Measurements from ENCODE around the gene FBXL7.

The FBXL7 gene

DNA sequence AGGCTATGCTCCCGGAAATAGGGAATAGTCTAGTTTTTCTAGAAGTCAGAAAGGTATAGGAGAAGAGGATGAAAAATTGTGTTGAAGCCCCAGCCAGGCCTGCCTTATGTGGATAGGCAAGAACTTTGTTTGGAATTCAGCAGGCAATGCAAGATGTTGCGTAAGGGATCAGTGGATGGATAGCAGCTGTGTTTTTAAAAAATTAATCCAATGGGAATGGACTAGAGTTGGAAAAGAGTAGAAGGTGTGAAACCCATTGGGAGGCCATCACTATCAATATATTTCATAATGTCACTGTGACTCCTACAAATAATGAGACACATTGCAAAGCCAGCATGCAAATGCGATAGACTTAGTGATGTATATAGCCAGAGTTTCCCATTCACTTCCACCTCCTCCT lies 397.7 kb downstream of the FBXL7 start:
- Histone ChIP-seq H4K20me1 (no peaks in the 10 kb centered on the region), H3K4me1 (peaks cover 0 to 11% (median 9%) of the 10 kb centered on the region in 10 experiments; a peak in 13 of 20 replicates), H3K4me3 (no peak overlapping the region), H3K9ac (no peak overlapping the region), H3K36me3 (no peaks in the 10 kb centered on the region), H3K27ac (no peak overlapping the region), H3K27me3 (no peaks in the 10 kb centered on the region), H3K4me2 (no peak overlapping the region), H3K9me3 (replicated peaks in 1 of 11) (no peaks in the 10 kb centered on the region)
- peak in 1 of 11 experiments; percentile 24; a peak in 1 of 22 replicates for TF ChIP-seq Cebpa-rat (IDR thresholded peaks at IDR 0.05)

DNA sequence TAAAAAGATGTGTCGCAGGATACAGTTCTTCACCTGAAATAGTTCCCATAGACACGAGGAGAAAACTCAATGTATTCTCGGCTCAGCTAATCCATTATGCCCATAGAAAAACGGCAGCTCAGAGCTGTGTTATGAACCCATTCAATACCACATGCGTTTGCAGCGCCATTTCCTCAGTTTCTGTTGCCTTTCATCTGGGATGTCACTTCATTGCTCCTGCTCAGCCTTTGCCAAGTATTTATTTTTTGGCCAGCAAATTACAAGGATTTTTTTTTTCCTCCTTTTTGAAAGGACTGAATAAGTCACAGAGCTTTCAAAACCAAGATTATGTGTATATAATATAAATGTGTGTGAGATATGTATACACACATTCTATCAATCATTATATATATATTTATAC lies 398.7 kb downstream of the FBXL7 start:
- no peaks in the 10 kb centered on the region for H3K9me3 ChIP-seq (replicated peaks in 1 of 11)
- H3K9ac ChIP-seq: no peak overlapping the region
- peaks cover 0 to 11% (median 9%) of the 10 kb centered on the region in 10 experiments; a peak in 13 of 20 replicates for H3K4me1 ChIP-seq
- no peak overlapping the region for H3K27ac ChIP-seq
- no peaks in the 10 kb centered on the region for H3K27me3 ChIP-seq
- H3K4me2 ChIP-seq: no peak overlapping the region
- H4K20me1 ChIP-seq: no peaks in the 10 kb centered on the region
- no peak overlapping the region for H3K4me3 ChIP-seq
- TF ChIP-seq Cebpa-rat (IDR thresholded peaks at IDR 0.05): no peak
- H3K36me3 ChIP-seq: no peaks in the 10 kb centered on the region

DNA sequence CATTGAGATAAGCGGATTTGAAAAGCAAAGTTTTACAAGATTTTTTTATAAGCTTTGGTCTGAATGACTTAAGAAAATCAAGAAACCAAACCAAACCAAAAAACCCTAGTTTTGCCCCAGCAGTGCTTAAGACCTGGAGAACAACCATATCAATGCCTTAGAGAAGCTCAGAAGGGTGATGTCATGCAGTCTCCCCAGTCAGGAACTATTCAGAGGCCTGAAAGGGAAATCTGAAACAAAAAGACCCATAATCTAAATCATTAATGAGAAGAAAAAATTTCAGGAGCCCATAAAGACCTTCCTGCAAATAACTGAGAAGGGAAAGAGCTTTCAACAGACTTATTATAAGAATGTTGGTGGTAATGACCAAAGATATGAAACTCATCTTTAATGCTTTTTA lies 399.5 kb downstream of the FBXL7 start:
- no peaks in the 10 kb centered on the region for H3K27me3 ChIP-seq
- no peak overlapping the region for H3K4me2 ChIP-seq
- H4K20me1 ChIP-seq: no peaks in the 10 kb centered on the region
- H3K9me3 ChIP-seq (replicated peaks in 1 of 11): no peaks in the 10 kb centered on the region
- no peak overlapping the region for H3K27ac ChIP-seq
- H3K4me3 ChIP-seq: no peak overlapping the region
- H3K36me3 ChIP-seq: no peaks in the 10 kb centered on the region
- peaks cover 0 to 11% (median 9%) of the 10 kb centered on the region in 10 experiments; a peak in 13 of 20 replicates for H3K4me1 ChIP-seq
- H3K9ac ChIP-seq: no peak overlapping the region
- TF ChIP-seq Cebpa-rat (IDR thresholded peaks at IDR 0.05): no peak

DNA sequence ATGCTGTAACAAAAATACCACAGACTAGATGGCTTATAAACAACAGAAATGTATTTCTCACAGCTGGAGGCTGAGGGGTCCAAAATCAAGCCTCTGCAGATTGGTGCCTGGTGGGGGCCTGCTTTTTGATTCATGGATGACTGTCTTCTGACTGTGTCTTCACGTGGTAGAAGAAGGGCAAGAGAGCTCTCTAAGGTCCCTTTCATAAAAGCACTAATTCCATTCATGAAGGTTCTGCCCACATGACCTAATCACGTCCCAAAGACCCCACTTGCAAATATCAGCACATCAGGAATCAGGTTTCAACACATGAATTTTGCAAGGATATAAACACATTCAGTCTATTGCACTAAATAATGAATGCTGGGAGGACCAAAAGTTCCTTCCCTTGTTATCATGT lies 401.2 kb downstream of the FBXL7 start:
- no peak overlapping the region for H3K27ac ChIP-seq
- no peak for TF ChIP-seq Cebpa-rat (IDR thresholded peaks at IDR 0.05)
- H3K27me3 ChIP-seq: no peaks in the 10 kb centered on the region
- H3K4me1 ChIP-seq: peaks cover 0 to 11% (median 9%) of the 10 kb centered on the region in 10 experiments; a peak in 15 of 20 replicates
- H3K9me3 ChIP-seq (replicated peaks in 1 of 11): no peaks in the 10 kb centered on the region
- no peak overlapping the region for H3K9ac ChIP-seq
- H3K4me2 ChIP-seq: no peak overlapping the region
- no peaks in the 10 kb centered on the region for H4K20me1 ChIP-seq
- H3K4me3 ChIP-seq: no peak overlapping the region
- H3K36me3 ChIP-seq: no peaks in the 10 kb centered on the region

DNA sequence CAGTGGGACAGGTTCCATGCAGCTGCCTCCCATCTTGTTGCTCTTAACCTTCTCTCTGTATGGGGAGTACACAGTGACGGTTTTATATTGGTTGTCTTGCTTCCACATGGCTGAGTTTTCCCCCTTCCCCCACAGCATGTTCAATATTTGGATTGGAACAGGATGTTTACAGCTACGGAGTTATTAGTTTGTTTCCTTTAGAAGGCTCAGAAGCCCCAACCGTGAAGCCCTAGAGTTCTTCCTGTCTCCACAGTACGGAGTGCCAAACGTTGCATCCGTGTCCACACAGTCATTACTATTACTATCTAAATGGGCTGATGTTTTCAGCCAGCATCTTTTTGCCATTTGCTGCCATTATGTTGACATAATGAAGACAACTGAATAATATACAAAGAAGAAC lies 402.1 kb downstream of the FBXL7 start:
- H3K9ac ChIP-seq: no peak overlapping the region
- H3K27ac ChIP-seq: no peak overlapping the region
- no peaks in the 10 kb centered on the region for H4K20me1 ChIP-seq
- H3K27me3 ChIP-seq: no peaks in the 10 kb centered on the region
- H3K9me3 ChIP-seq (replicated peaks in 1 of 11): no peaks in the 10 kb centered on the region
- H3K4me2 ChIP-seq: peak overlapping the region in 10 of 11 experiments; percentile 8 to 51 (median 30); a peak in 16 of 22 replicates
- H3K36me3 ChIP-seq: no peaks in the 10 kb centered on the region
- H3K4me1 ChIP-seq: peaks cover 0 to 11% (median 9%) of the 10 kb centered on the region in 10 experiments; a peak in 15 of 20 replicates
- no peak overlapping the region for H3K4me3 ChIP-seq
- no peak for TF ChIP-seq Cebpa-rat (IDR thresholded peaks at IDR 0.05)

DNA sequence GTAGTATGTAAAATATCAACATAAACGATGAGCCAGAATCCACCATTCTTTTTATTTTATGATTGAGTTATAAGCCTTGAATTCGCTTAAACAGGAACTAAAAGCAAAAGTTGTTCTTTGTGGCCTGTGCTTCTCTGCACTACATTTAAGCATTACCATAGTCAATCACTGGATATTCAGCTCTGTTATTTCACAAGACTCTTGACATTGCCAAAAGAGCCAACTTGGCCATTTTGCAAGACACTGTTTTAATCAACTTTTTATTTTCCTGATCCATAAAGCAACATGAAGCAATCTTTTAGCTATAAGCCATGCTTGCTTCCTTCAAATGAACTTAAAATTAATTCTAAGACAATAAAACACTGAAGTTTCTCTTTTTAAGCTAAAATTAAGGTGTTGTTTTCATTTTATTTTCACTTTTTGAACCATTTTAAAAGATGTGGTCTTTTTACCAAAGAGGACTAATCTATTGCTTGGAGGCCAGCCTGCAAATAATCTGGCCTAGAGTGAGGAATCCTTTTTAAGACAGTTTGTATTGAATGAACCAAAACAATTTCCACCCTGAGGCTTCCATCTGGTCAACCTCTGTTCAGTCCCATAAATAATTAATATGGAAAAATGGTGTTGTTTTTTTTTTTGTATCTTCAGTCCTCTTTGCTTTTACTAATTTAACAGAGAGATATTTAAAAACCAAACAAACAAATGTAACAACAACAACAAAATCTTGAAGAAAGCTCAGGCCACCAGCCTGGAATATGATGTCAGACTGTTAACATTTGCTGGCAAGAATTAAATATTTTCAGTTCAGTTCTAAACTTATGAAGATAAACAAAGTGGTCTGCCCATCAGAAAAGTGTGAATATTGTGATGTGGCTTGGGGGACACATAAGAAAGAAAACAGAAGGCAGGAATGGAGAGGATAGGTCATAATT lies 405.2 kb downstream of the FBXL7 start:
- H3K4me1 ChIP-seq: peaks cover 0 to 11% (median 9%) of the 10 kb centered on the region in 10 experiments; a peak in 15 of 20 replicates
- no peaks in the 10 kb centered on the region for H3K27me3 ChIP-seq
- H3K27ac ChIP-seq: no peak overlapping the region; a peak in 1 of 22 replicates
- H3K9me3 ChIP-seq (replicated peaks in 1 of 11): no peaks in the 10 kb centered on the region
- no peak overlapping the region for H3K4me3 ChIP-seq
- H4K20me1 ChIP-seq: no peaks in the 10 kb centered on the region
- no peak overlapping the region for H3K4me2 ChIP-seq
- H3K36me3 ChIP-seq: no peaks in the 10 kb centered on the region
- no peak overlapping the region for H3K9ac ChIP-seq
- TF ChIP-seq Cebpa-rat (IDR thresholded peaks at IDR 0.05): no peak

DNA sequence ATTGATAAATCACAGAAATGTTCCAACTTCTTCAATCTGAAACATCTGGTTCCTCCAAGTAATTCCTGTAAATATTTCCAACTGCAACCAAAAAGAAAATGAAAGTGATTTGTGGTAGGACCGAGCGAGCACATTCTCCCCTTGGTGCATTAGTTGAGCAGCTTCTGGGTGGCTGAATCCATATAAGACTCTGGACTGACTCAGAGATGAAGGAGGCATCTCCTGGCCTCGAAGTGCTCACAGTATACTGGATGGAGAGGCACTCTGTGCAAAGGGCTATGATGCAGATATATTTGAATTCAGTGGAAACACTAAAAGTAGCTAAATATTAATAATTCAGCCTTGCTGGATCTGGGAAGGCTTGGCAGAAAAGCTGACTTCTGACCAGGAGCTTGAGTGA lies 414.7 kb downstream of the FBXL7 start:
- TF ChIP-seq Cebpa-rat (IDR thresholded peaks at IDR 0.05): no peak
- H3K36me3 ChIP-seq: no peaks in the 10 kb centered on the region
- H3K4me2 ChIP-seq: no peak overlapping the region
- no peaks in the 10 kb centered on the region for H3K4me1 ChIP-seq
- H3K27ac ChIP-seq: no peak overlapping the region
- H3K9me3 ChIP-seq (replicated peaks in 1 of 11): peaks cover 0 to 4% (median 0%) of the 10 kb centered on the region in 11 experiments; a peak in 1 of 22 replicates
- no peak overlapping the region for H3K9ac ChIP-seq
- no peaks in the 10 kb centered on the region for H3K27me3 ChIP-seq
- no peak overlapping the region for H3K4me3 ChIP-seq
- no peaks in the 10 kb centered on the region for H4K20me1 ChIP-seq

DNA sequence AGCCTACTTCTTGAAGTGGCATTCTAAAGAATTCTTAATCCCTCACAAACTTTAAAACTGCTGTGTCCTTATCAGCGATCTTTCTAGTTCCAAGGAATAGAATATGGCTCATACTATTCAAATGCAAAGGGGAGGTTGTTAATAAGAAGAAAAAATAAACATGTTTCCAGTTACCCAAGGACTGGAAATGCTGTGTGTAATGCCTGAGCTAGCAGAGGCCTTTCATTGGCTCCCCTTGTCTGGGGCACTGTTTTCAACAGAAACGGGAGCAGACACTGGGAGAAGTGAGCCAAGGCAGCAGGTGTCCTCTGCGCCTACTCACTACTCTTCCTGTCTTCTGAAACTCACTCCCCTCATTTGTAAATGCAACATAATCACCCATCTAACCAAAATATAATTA lies 426.6 kb downstream of the FBXL7 start:
- Histone ChIP-seq H3K27ac (no peak overlapping the region), H3K4me2 (no peak overlapping the region), H3K36me3 (no peaks in the 10 kb centered on the region), H3K4me1 (no peaks in the 10 kb centered on the region), H3K27me3 (no peaks in the 10 kb centered on the region), H4K20me1 (no peaks in the 10 kb centered on the region), H3K4me3 (no peak overlapping the region), H3K9ac (no peak overlapping the region), H3K9me3 (replicated peaks in 1 of 11) (peaks cover 0 to 6% (median 0%) of the 10 kb centered on the region in 11 experiments; a peak in 3 of 22 replicates)
- no peak for TF ChIP-seq Cebpa-rat (IDR thresholded peaks at IDR 0.05)

DNA sequence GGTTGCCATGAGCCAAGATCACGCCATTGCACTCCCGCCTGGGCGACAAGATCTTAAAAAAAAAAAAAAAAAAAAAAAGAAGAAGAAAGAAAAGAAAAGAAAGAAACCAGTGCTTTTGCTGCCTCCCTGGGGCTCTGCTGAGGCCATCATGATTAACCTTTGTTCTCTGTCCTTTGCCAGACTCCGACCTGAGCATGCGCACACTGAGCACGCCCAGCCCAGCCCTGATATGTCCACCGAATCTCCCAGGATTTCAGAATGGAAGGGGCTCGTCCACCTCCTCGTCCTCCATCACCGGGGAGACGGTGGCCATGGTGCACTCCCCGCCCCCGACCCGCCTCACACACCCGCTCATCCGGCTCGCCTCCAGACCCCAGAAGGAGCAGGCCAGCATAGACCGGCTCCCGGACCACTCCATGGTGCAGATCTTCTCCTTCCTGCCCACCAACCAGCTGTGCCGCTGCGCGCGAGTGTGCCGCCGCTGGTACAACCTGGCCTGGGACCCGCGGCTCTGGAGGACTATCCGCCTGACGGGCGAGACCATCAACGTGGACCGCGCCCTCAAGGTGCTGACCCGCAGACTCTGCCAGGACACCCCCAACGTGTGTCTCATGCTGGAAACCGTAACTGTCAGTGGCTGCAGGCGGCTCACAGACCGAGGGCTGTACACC lies 427.9 kb downstream of the FBXL7 start:
- TF ChIP-seq Cebpa-rat (IDR thresholded peaks at IDR 0.05): no peak
- H4K20me1 ChIP-seq: no peaks in the 10 kb centered on the region

More for the DNA sequence above, 427.9 kb downstream of the FBXL7 start:
- Histone ChIP-seq H3K9me3 (replicated peaks in 1 of 11) (peaks cover 0 to 6% (median 0%) of the 10 kb centered on the region in 11 experiments; a peak in 3 of 22 replicates), H3K36me3 (no peaks in the 10 kb centered on the region), H3K4me1 (no peaks in the 10 kb centered on the region), H3K9ac (no peak overlapping the region), H3K27me3 (no peaks in the 10 kb centered on the region), H3K4me2 (no peak overlapping the region), H3K27ac (no peak overlapping the region), H3K4me3 (no peak overlapping the region)
